HG03457 (cell line): ENCODE results near the gene SNED1.
A peak's percentile ranks its signal among the peaks of the same experiment; 100 is the strongest.

Experiments used
- ATAC-seq: cut with Tn5 transposase; IDR thresholded peaks from one replicate; pipeline ENCODE4 v1.9.1; 2021; ENCODE audit warnings: moderate number of reproducible peaks; ENCODE audit not compliant: unreplicated experiment

Gene SNED1

GRCh38 chr2:241020629-241021190 lies 22.3 kb downstream of the SNED1 start:
- ATAC-seq: no peak

- ATAC-seq: no peak
These were observed 27.2 kb downstream of the SNED1 start for GRCh38 chr2:241025639-241026038.

GRCh38 chr2:241029599-241030332 lies 31.3 kb downstream of the SNED1 start:
- no peak for ATAC-seq

GRCh38 chr2:241030333-241030680 lies 31.9 kb downstream of the SNED1 start:
- ATAC-seq: no peak

GRCh38 chr2:241030883-241031282 lies 32.5 kb downstream of the SNED1 start:
- no peak for ATAC-seq

- ATAC-seq: no peak
These were observed 33.2 kb downstream of the SNED1 start for GRCh38 chr2:241031436-241032165.

- no peak for ATAC-seq
These were observed 35.0 kb downstream of the SNED1 start for GRCh38 chr2:241033336-241033987.

GRCh38 chr2:241033994-241034393 lies 35.6 kb downstream of the SNED1 start:
- ATAC-seq: no peak

- ATAC-seq: no peak
These were observed 36.2 kb downstream of the SNED1 start for GRCh38 chr2:241034490-241035141.

GRCh38 chr2:241035142-241035817 lies 36.9 kb downstream of the SNED1 start:
- no peak for ATAC-seq

- ATAC-seq: peak; percentile 13
These were observed 37.5 kb downstream of the SNED1 start for GRCh38 chr2:241035818-241036396.

- peak; percentile 57 for ATAC-seq
These were observed 38.1 kb downstream of the SNED1 start for GRCh38 chr2:241036397-241036963.

- ATAC-seq: no peak
These were observed 38.6 kb downstream of the SNED1 start for GRCh38 chr2:241036964-241037421.

- no peak for ATAC-seq
These were observed 39.1 kb downstream of the SNED1 start for GRCh38 chr2:241037498-241037897.

GRCh38 chr2:241038374-241039180 lies 40.2 kb downstream of the SNED1 start:
- no peak for ATAC-seq

GRCh38 chr2:241039416-241039815 lies 41.0 kb downstream of the SNED1 start:
- no peak for ATAC-seq

- no peak for ATAC-seq
These were observed 41.8 kb downstream of the SNED1 start for GRCh38 chr2:241040081-241040803.

- no peak for ATAC-seq
These were observed 43.3 kb downstream of the SNED1 start for GRCh38 chr2:241041589-241042158.
